H1 (cell line): ENCODE data around the gene ORC2. TPM values are rescaled to one million over a fixed set of nuclear protein-coding genes. Genes with fewer than 3 reads are reported as not detected.

Source experiments
- CTCF ChIA-PET: fragments of 300-600 bp; sonication (Branson Sonifier 250); formaldehyde crosslinking; loops from one replicate; lab custom pipeline; 2021; ENCODE audit not compliant: partially characterized antibody; lab: Charles Lee
- POLR2A ChIA-PET: fragments of 300-600 bp; sonication (Branson Sonifier 250); formaldehyde crosslinking; loops from one replicate; lab custom pipeline; 2021; ENCODE audit warnings: inconsistent platforms; ENCODE audit not compliant: partially characterized antibody; lab: Charles Lee
- DNase-seq, 2 experiments: peaks; one replicate each; pipeline versions ENCODE4 v3.0.0 to v3.0.0-alpha.2; 2010 to 2022; ENCODE audit warnings: low spot score in 2 of 2, low read depth in 1 of 2, mixed read lengths in 1 of 2
- FAIRE-seq: peaks from 2 replicates; lab custom pipeline; 2011; peaks lifted over from hg19 to GRCh38; lab: Jason Lieb, UNC
- H2AFZ ChIP-seq: 2 replicates; pipeline ENCODE4 v1.8.1; 2012; ENCODE audit warnings: low read length, inconsistent platforms
- H2AK5ac ChIP-seq: 2 replicates; pipeline ENCODE4 v1.6.1; 2013; ENCODE audit warnings: low read depth, low read length
- H2BK120ac ChIP-seq: replicated peaks from 2 replicates; pipeline ENCODE3; 2013; ENCODE audit warnings: low read depth, low read length, inconsistent platforms
- H2BK12ac ChIP-seq: 2 replicates; pipeline ENCODE4 v1.6.1; 2013; ENCODE audit warnings: low read depth, low read length
- H2BK15ac ChIP-seq: 2 replicates; pipeline ENCODE4 v1.6.1; 2013; ENCODE audit warnings: low read length
- H2BK20ac ChIP-seq: 2 replicates; pipeline ENCODE4 v1.6.1; 2013; ENCODE audit warnings: low read length
- H2BK5ac ChIP-seq: 2 replicates; pipeline ENCODE4 v1.6.1; 2013; ENCODE audit warnings: low read depth, low read length
- H3K14ac ChIP-seq: 2 replicates; pipeline ENCODE4 v1.6.1; 2013; ENCODE audit warnings: inconsistent platforms; ENCODE audit not compliant: insufficient read length
- H3K18ac ChIP-seq: 2 replicates; pipeline ENCODE4 v1.6.1; 2013; ENCODE audit warnings: low read length; ENCODE audit errors: extremely low read depth
- H3K23ac ChIP-seq: 2 replicates; pipeline ENCODE4 v1.6.1; 2013; ENCODE audit warnings: inconsistent platforms; ENCODE audit not compliant: insufficient read length
- H3K23me2 ChIP-seq: 2 replicates; pipeline ENCODE4 v1.6.1; 2013; ENCODE audit warnings: low read depth, low read length
- H3K27ac ChIP-seq: 2 replicates; pipeline ENCODE4 v1.6.1; 2011; ENCODE audit warnings: low read depth, low read length, inconsistent platforms
- H3K27me3 ChIP-seq, 4 experiments: replicated peaks in 1 of 4; 1 replicate in 1 of 4; 2 replicates in 3 of 4; pipeline versions ENCODE4 v1.6.1 to v1.8.1; 2011 to 2013; ENCODE audit warnings: low read length in 3 of 4, mild to moderate bottlenecking in 3 of 4, inconsistent platforms in 2 of 4, mixed read lengths in 2 of 4, moderate library complexity in 1 of 4; ENCODE audit not compliant: control insufficient read depth in 3 of 4, insufficient read depth in 3 of 4; ENCODE audit errors: extremely low read depth in 1 of 4
- H3K36me3 ChIP-seq, 4 experiments: 2 replicates each; pipeline versions ENCODE4 v1.6.1 to v1.8.1; 2011 to 2013; ENCODE audit warnings: mild to moderate bottlenecking in 4 of 4, low read length in 3 of 4, moderate library complexity in 2 of 4, control low read depth in 1 of 4, inconsistent platforms in 1 of 4; ENCODE audit not compliant: insufficient read depth in 4 of 4, control insufficient read depth in 2 of 4
- H3K4ac ChIP-seq: replicated peaks from 2 replicates; pipeline ENCODE3; 2013; ENCODE audit warnings: low read length, low read depth, mixed read lengths, inconsistent platforms; ENCODE audit not compliant: insufficient read length
- H3K4me1 ChIP-seq, 4 experiments: replicated peaks in 1 of 4; 1 replicate in 1 of 4; 2 replicates in 3 of 4; pipeline versions ENCODE4 v1.6.1 to v1.8.1; 2011 to 2013; ENCODE audit warnings: low read length in 3 of 4, inconsistent platforms in 2 of 4, mixed read lengths in 1 of 4; ENCODE audit not compliant: insufficient read depth in 4 of 4, control insufficient read depth in 3 of 4
- H3K4me2 ChIP-seq, 2 experiments: 2 replicates each; pipeline versions ENCODE4 v1.6.1 to v1.8.1; 2011 to 2013; ENCODE audit warnings: low read depth in 2 of 2, low read length in 2 of 2, control low read depth in 1 of 2, inconsistent platforms in 1 of 2, mild to moderate bottlenecking in 1 of 2; ENCODE audit not compliant: insufficient read depth in 1 of 2
- H3K4me3 ChIP-seq, 4 experiments: fragments of 200-600, 300-600 bp in 1 of 4; sonication (generic), shearing (Covaris generic), sonication (Bioruptor Twin) in 1 of 4; 2 replicates each; pipeline versions ENCODE4 v1.5.1 to v1.8.1; 2011 to 2016; ENCODE audit warnings: low read length in 4 of 4, low read depth in 3 of 4, control low read depth in 2 of 4, inconsistent platforms in 2 of 4, mild to moderate bottlenecking in 2 of 4, mixed read lengths in 1 of 4, moderate library complexity in 1 of 4; ENCODE audit not compliant: insufficient read depth in 2 of 4; ENCODE audit errors: extremely low read depth in 1 of 4
- H3K56ac ChIP-seq: replicated peaks from 2 replicates; pipeline ENCODE3; 2013; ENCODE audit warnings: low read depth, mild to moderate bottlenecking, mixed read lengths, low read length, inconsistent platforms; ENCODE audit not compliant: insufficient read length
- H3K79me1 ChIP-seq: 2 replicates; pipeline ENCODE4 v1.6.1; 2013; ENCODE audit warnings: low read depth, low read length, control low read depth
- H3K79me2 ChIP-seq, 2 experiments: 2 replicates each; pipeline versions ENCODE4 v1.6.1 to v1.8.1; 2012 to 2013; ENCODE audit warnings: low read length in 2 of 2, mild to moderate bottlenecking in 2 of 2, inconsistent platforms in 1 of 2; ENCODE audit not compliant: insufficient read depth in 2 of 2, control insufficient read depth in 1 of 2
- H3K9ac ChIP-seq, 4 experiments: replicated peaks in 1 of 4; 1 replicate in 1 of 4; 2 replicates in 3 of 4; pipeline versions ENCODE4 v1.6.1 to v1.8.1; 2011 to 2013; ENCODE audit warnings: low read depth in 3 of 4, low read length in 3 of 4, control low read depth in 2 of 4, mild to moderate bottlenecking in 2 of 4, moderate library complexity in 2 of 4, inconsistent platforms in 1 of 4; ENCODE audit errors: extremely low read depth in 1 of 4
- H3K9me3 ChIP-seq, 2 experiments: 2 replicates each; pipeline versions ENCODE4 v1.6.1 to v1.8.1; 2012 to 2013; ENCODE audit warnings: mild to moderate bottlenecking in 2 of 2, moderate library complexity in 2 of 2, control low read depth in 1 of 2, inconsistent platforms in 1 of 2, low read depth in 1 of 2, low read length in 1 of 2, mixed read lengths in 1 of 2; ENCODE audit not compliant: insufficient read depth in 2 of 2
- H4K20me1 ChIP-seq, 2 experiments: replicated peaks in 1 of 2; 2 replicates each; pipeline versions ENCODE3 to v1.8.1; 2011 to 2013; ENCODE audit warnings: inconsistent platforms in 2 of 2, low read length in 2 of 2, mild to moderate bottlenecking in 1 of 2; ENCODE audit not compliant: insufficient read depth in 2 of 2, control insufficient read depth in 1 of 2
- H4K5ac ChIP-seq: 2 replicates; pipeline ENCODE4 v1.6.1; 2013; ENCODE audit warnings: low read length, low read depth, mixed read lengths, inconsistent platforms; ENCODE audit not compliant: insufficient read length
- H4K8ac ChIP-seq: 2 replicates; pipeline ENCODE4 v1.8.0; 2013; ENCODE audit warnings: mild to moderate bottlenecking, moderate library complexity, low read length, inconsistent platforms; ENCODE audit not compliant: insufficient read depth; ENCODE audit errors: extremely low read depth
- H4K91ac ChIP-seq: replicated peaks from 2 replicates; pipeline ENCODE3; 2013; ENCODE audit warnings: low read length, mixed read lengths, inconsistent platforms; ENCODE audit not compliant: insufficient read length
- EP300 ChIP-seq, 2 experiments: IDR thresholded peaks; 1 replicate in 1 of 2; 2 replicates in 1 of 2; pipeline ENCODE4 v1.6.1; 2011 to 2012; ENCODE audit warnings: low read depth in 2 of 2, low read length in 2 of 2, mild to moderate bottlenecking in 2 of 2, borderline replicate concordance in 1 of 2, inconsistent platforms in 1 of 2, moderate library complexity in 1 of 2
- polyA plus RNA-seq, 7 experiments: library from polyadenylated mRNA; depleted of rRNA in 3 of 7; stranded (reverse) in 5 of 7; unstranded in 2 of 7; fragments of >200 nt in 5 of 7; fragments of 200-250 nt in 2 of 7; gene quantifications; 1 replicate in 5 of 7; 2 replicates in 1 of 7; 4 replicates in 1 of 7; pipeline versions ENCODE4 v1.2.1 to v1.2.3, GENCODE V29; 2011 to 2013; ENCODE audit warnings: missing spikeins in 2 of 7, mixed read lengths in 2 of 7
- total RNA-seq: library from RNA; stranded (reverse); fragmentation: NEBNext Ultra II Directional; extraction: Animal tissue kit (Norgen Biotek cat#: 25700); gene quantifications from 2 replicates; pipeline ENCODE4 v1.2.1, GENCODE V29; 2021

Gene ORC2
- total and polyA plus RNA-seq, 2 of the 8 experiments (the other 6 are each of a cell fraction or from before 2014, with no cell fraction given), result 7.1 to 89.8 TPM

- Histone ChIP-seq H4K20me1 (no peaks in the 10 kb centered on the region), H4K5ac (no peak overlapping the region), H3K79me1 (no peaks in the 10 kb centered on the region), H3K18ac (no peak overlapping the region), H2AK5ac (no peak overlapping the region), H3K4me2 (no peak overlapping the region), H3K9me3 (no peaks in the 10 kb centered on the region), H4K8ac (no peak overlapping the region), H3K9ac (no peak overlapping the region), H3K14ac (no peak overlapping the region), H2AFZ (no peak overlapping the region), H3K79me2 (no peaks in the 10 kb centered on the region), H3K27ac (no peak overlapping the region), H4K91ac (no peak overlapping the region), H3K23me2 (no peaks in the 10 kb centered on the region), H3K23ac (no peak overlapping the region), H2BK15ac (no peak overlapping the region), H3K4me3 (no peak overlapping the region), H3K36me3 (peaks cover 6 to 67% (median 38%) of the 10 kb centered on the region in 4 experiments; a peak in 7 of 8 replicates), H2BK20ac (no peak overlapping the region), H2BK12ac (no peak overlapping the region), H3K27me3 (no peaks in the 10 kb centered on the region), H2BK5ac (no peak overlapping the region), H2BK120ac (no peak overlapping the region), H3K4ac (no peak overlapping the region), H3K4me1 (no peaks in the 10 kb centered on the region), H3K56ac (no peak overlapping the region)
- no peak for TF ChIP-seq EP300 (IDR thresholded peaks at IDR 0.05; ENCODE audit: borderline replicate concordance in 1 of 2, low read depth in 2 of 2, low read length in 2 of 2)
- POLR2A ChIA-PET, result interaction anchor here (0.9 to 1.8 kb wide), 2 partner anchors 8 to 11 kb away, joined by 3 read pairs; no protein-coding TSS in a partner anchor
- DNase-seq (no peak), FAIRE-seq (no peak)
- CTCF ChIA-PET, result interaction anchor here (0.9 to 2.3 kb wide), 3 partner anchors 10 to 17 kb away, joined by 3 to 6 read pairs (median 3); no protein-coding TSS in a partner anchor
Observed at GRCh38 chr2:200913654-200914053, 49.8 kb downstream of the ORC2 start.
